DOHH2 (cell line): ENCODE measurements around the gene ARIH2.

ENCODE experiments used
- H3F3A ChIP-seq: fragments of 200-600 bp; sonication (generic), shearing (Covaris generic); 2 replicates; pipeline ENCODE4 v1.6.0; 2016; ENCODE audit warnings: antibody characterized with exemption, mild to moderate bottlenecking; ENCODE audit not compliant: control insufficient read depth, insufficient read depth
- H3K27ac ChIP-seq: fragments of 200-600 bp; sonication (generic); 2 replicates; pipeline ENCODE4 v1.5.1; 2014; ENCODE audit warnings: low read depth, mild to moderate bottlenecking, low read length, moderate library complexity
- H3K27me3 ChIP-seq: fragments of 200-600 bp; sonication (generic); 2 replicates; pipeline ENCODE4 v1.6.1; 2014; ENCODE audit warnings: mild to moderate bottlenecking, low read length, mixed read lengths; ENCODE audit not compliant: control insufficient read depth
- H3K36me3 ChIP-seq: fragments of 200-600 bp; sonication (generic); 2 replicates; pipeline ENCODE4 v1.6.1; 2014; ENCODE audit warnings: mild to moderate bottlenecking, low read length, moderate library complexity, mixed read lengths; ENCODE audit not compliant: control insufficient read depth
- H3K4me1 ChIP-seq: fragments of 200-600 bp; sonication (generic); 2 replicates; pipeline ENCODE4 v1.6.1; 2014; ENCODE audit warnings: mild to moderate bottlenecking, low read length, mixed read lengths; ENCODE audit not compliant: control insufficient read depth
- H3K4me2 ChIP-seq: fragments of 200-600 bp; sonication (generic); 2 replicates; pipeline ENCODE4 v1.6.0; 2014; ENCODE audit warnings: mild to moderate bottlenecking, low read length, moderate library complexity
- H3K4me3 ChIP-seq: fragments of 200-600 bp; sonication (generic); 2 replicates; pipeline ENCODE4 v1.5.1; 2014; ENCODE audit warnings: mild to moderate bottlenecking, low read length, mixed read lengths
- H3K79me2 ChIP-seq: fragments of 200-600 bp; sonication (generic); 2 replicates; pipeline ENCODE4 v1.6.1; 2014; ENCODE audit warnings: mild to moderate bottlenecking, low read length, mixed read lengths; ENCODE audit not compliant: control insufficient read depth
- H3K9me2 ChIP-seq: fragments of 200-600 bp; sonication (generic); replicated peaks from 2 replicates; pipeline ENCODE4 v1.6.1; 2014; ENCODE audit warnings: mild to moderate bottlenecking, low read length, mixed read lengths; ENCODE audit not compliant: control insufficient read depth
- H3K9me3 ChIP-seq: fragments of 200-600 bp; sonication (generic); 2 replicates; pipeline ENCODE4 v1.6.1; 2014; ENCODE audit warnings: antibody characterized with exemption, low read length, mixed read lengths; ENCODE audit not compliant: control insufficient read depth, insufficient read depth
- H4K20me1 ChIP-seq: fragments of 200-600 bp; sonication (generic); 2 replicates; pipeline ENCODE4 v1.6.0; 2014; ENCODE audit warnings: low read depth, mild to moderate bottlenecking, antibody characterized with exemption, low read length, moderate library complexity; ENCODE audit not compliant: control insufficient read depth, insufficient read depth
- EZH2phosphoT487 ChIP-seq: fragments of 200-600 bp; sonication (generic); IDR thresholded peaks from 2 replicates; pipeline ENCODE4 v1.6.1; 2017; ENCODE audit warnings: borderline replicate concordance, mild to moderate bottlenecking, antibody characterized with exemption, low read length, moderate library complexity, mixed read lengths
- TF ChIP-seq, protein P1 (sequence below): fragments of 200-600 bp; sonication (generic); IDR thresholded peaks from one replicate; pipeline ENCODE4 v1.5.1; 2014; ENCODE audit warnings: antibody characterized with exemption, mild to moderate bottlenecking, low read depth, low read length; ENCODE audit not compliant: poor library complexity, severe bottlenecking

The ARIH2 gene

DNA sequence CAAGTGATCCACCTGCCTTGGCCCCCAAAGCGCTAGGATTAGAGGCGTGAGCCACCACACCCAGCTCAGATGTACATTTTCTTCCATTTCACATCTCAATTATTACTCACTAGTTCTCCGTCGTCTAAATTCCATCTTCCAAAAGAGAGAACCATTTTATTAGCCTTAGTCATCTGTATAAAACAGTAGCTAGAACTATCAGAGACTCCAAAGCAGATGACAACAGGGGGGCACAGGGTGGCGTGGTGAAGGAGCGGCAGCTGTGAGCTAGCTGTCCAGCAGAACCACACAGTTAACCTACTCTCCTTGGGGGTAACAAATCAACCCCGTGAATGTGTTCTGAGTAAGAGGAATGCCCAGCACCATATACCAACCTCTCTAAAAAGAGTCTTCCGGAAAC, 27.0 kb upstream of the ARIH2 start:
- H3K4me3 ChIP-seq: no peak overlapping the region
- H3K79me2 ChIP-seq: no peaks in the 10 kb centered on the region
- H3K36me3 ChIP-seq: no peaks in the 10 kb centered on the region
- TF ChIP-seq, protein P1, sequence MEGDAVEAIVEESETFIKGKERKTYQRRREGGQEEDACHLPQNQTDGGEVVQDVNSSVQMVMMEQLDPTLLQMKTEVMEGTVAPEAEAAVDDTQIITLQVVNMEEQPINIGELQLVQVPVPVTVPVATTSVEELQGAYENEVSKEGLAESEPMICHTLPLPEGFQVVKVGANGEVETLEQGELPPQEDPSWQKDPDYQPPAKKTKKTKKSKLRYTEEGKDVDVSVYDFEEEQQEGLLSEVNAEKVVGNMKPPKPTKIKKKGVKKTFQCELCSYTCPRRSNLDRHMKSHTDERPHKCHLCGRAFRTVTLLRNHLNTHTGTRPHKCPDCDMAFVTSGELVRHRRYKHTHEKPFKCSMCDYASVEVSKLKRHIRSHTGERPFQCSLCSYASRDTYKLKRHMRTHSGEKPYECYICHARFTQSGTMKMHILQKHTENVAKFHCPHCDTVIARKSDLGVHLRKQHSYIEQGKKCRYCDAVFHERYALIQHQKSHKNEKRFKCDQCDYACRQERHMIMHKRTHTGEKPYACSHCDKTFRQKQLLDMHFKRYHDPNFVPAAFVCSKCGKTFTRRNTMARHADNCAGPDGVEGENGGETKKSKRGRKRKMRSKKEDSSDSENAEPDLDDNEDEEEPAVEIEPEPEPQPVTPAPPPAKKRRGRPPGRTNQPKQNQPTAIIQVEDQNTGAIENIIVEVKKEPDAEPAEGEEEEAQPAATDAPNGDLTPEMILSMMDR: no peak
- no peak for TF ChIP-seq EZH2phosphoT487
- no peaks in the 10 kb centered on the region for H3F3A ChIP-seq
- H3K27ac ChIP-seq: no peak overlapping the region
- H3K4me1 ChIP-seq: no peaks in the 10 kb centered on the region
- no peaks in the 10 kb centered on the region for H3K9me3 ChIP-seq
- H3K9me2 ChIP-seq: no peaks in the 10 kb centered on the region
- H3K27me3 ChIP-seq: no peaks in the 10 kb centered on the region
- H3K4me2 ChIP-seq: no peak overlapping the region
- no peaks in the 10 kb centered on the region for H4K20me1 ChIP-seq

DNA sequence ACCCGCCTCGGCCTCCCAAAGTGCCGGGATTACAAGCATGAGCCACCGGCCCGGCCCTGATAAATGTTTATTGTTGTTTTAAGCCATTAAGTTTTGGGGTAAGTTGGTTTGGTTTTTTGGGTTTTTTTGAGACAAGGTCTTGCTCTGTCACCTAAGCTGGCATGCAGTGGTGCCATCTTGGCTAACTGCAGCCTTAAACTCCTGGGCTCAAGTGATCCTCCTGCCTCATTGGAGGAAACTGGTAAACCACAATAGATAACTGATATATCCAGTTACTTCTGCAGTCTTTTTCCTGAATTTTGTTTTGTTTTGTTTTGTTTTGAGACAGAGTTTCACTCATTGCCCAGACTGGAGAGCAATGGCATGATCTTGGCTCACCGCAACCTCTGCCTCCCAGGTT, 24.1 kb upstream of the ARIH2 start:
- H3K4me2 ChIP-seq: no peak overlapping the region
- peaks cover 6% of the 10 kb centered on the region for H3F3A ChIP-seq
- no peak overlapping the region for H3K4me3 ChIP-seq
- H4K20me1 ChIP-seq: no peaks in the 10 kb centered on the region
- no peak for TF ChIP-seq EZH2phosphoT487
- TF ChIP-seq, protein P1: no peak
- no peaks in the 10 kb centered on the region for H3K27me3 ChIP-seq
- no peaks in the 10 kb centered on the region for H3K9me2 ChIP-seq
- no peaks in the 10 kb centered on the region for H3K9me3 ChIP-seq
- H3K27ac ChIP-seq: no peak overlapping the region
- no peaks in the 10 kb centered on the region for H3K36me3 ChIP-seq
- H3K4me1 ChIP-seq: peaks cover 18% of the 10 kb centered on the region
- peaks cover 5% of the 10 kb centered on the region; the same call in 1 of the 2 replicates for H3K79me2 ChIP-seq

DNA sequence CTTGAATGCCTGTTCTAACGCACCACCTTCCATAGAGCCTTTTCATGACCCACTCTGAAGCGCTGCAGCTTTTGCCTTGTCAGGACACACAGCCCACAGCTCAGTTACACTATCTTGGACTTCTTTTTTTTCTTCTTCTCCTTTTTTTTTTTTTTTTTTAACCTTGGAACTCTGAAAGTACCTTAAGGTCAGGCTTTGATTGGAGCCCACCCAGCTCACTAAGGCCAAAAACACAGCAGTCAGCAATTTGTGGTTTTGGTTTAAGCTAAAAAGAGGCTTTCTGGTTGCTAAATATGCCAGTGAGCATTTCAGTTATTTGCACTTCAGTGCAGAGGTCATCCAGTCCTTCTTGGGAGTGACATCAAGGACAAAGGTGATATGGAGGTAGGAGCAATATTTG, 21.7 kb upstream of the ARIH2 start:
- peaks cover 21% of the 10 kb centered on the region for H3K4me1 ChIP-seq

More for the DNA sequence above, 21.7 kb upstream of the ARIH2 start:
- Histone ChIP-seq H3K4me3 (no peak overlapping the region), H3K9me3 (no peaks in the 10 kb centered on the region), H4K20me1 (no peaks in the 10 kb centered on the region), H3K4me2 (no peak overlapping the region), H3K27ac (no peak overlapping the region), H3K9me2 (no peaks in the 10 kb centered on the region), H3K36me3 (no peaks in the 10 kb centered on the region), H3K27me3 (no peaks in the 10 kb centered on the region), H3K79me2 (peaks cover 5% of the 10 kb centered on the region; the same call in 1 of the 2 replicates), H3F3A (peaks cover 6% of the 10 kb centered on the region)
- TF ChIP-seq, protein P1: no peak
